LNCAP (cell line): ENCODE results near the gene STEAP2.

Source experiments
- TF ChIP-seq, protein P1 (sequence below): fragments of 450-650 bp; IDR thresholded peaks from 2 replicates; pipeline ENCODE4 v1.5.1; 2017; ENCODE audit warnings: mild to moderate bottlenecking

Gene STEAP2

DNA sequence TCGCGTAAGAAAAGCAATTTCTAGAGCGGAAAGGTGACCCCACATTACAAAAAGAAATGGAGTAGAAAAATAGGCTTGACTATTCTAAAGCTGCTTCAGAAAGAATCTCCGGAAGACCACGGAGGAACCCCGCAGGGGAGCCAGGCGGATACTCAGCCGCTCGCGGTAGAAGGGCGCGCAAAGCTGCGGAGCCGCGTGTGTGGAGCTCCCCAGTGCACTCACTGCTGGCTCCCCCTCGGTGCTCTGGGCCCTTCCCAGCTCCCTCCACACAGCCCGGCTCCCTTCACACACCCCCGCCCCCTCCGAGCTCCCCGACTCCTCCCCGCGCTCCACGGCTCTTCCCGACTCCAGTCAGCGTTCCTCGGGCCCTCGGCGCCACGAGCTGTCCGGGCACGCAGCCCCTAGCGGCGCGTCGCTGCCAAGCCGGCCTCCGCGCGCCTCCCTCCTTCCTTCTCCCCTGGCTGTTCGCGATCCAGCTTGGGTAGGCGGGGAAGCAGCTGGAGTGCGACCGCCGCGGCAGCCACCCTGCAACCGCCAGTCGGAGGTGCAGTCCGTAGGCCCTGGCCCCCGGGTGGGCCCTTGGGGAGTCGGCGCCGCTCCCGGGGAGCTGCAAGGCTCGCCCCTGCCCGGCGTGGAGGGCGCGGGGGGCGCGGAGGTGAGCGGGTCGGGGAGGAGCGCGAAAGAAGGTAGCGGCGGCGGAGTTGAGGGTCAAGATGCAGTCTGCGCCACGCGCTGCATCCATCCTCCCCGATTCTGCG is at the start of gene STEAP2:
Gene STEAP2, plus strand, starts transcription at position 350 of the 758 bp plus-strand sequence. CDS start 13,343 bp downstream, outside the sequence.
- TF ChIP-seq, protein P1, sequence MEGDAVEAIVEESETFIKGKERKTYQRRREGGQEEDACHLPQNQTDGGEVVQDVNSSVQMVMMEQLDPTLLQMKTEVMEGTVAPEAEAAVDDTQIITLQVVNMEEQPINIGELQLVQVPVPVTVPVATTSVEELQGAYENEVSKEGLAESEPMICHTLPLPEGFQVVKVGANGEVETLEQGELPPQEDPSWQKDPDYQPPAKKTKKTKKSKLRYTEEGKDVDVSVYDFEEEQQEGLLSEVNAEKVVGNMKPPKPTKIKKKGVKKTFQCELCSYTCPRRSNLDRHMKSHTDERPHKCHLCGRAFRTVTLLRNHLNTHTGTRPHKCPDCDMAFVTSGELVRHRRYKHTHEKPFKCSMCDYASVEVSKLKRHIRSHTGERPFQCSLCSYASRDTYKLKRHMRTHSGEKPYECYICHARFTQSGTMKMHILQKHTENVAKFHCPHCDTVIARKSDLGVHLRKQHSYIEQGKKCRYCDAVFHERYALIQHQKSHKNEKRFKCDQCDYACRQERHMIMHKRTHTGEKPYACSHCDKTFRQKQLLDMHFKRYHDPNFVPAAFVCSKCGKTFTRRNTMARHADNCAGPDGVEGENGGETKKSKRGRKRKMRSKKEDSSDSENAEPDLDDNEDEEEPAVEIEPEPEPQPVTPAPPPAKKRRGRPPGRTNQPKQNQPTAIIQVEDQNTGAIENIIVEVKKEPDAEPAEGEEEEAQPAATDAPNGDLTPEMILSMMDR = peak; percentile 53; the same call in 1 of the 2 replicates

DNA sequence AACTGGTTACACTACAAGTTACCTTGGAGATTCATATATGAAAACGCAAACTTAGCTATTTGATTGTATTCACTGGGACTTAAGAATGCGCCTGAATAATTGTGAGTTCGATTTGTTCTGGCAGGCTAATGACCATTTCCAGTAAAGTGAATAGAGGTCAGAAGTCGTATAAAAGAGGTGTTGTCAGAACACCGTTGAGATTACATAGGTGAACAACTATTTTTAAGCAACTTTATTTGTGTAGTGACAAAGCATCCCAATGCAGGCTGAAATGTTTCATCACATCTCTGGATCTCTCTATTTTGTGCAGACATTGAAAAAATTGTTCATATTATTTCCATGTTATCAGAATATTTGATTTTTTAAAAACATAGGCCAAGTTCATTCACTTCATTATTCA is 48.0 kb upstream of the STEAP2 start:
- TF ChIP-seq, protein P1 = no peak

DNA sequence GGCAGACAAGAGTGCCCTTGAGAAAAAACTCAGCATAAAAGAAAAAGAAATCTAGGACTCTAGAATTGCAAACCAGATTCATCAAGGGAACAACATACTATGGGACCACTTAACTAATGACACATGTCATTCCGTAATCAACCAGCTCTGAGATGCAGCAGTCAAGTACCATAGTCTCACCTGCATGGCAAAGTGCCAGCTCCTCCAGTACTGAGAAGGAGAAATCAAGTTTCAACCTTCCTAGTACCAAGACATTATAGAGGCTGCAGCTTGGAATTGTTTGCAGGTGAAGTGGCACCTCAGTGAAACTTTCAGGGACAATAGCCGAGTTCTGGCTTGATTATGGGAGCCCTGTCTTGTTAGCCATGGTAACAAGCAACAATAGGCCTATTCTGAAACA is 45.8 kb upstream of the STEAP2 start:
- TF ChIP-seq, protein P1 = no peak

DNA sequence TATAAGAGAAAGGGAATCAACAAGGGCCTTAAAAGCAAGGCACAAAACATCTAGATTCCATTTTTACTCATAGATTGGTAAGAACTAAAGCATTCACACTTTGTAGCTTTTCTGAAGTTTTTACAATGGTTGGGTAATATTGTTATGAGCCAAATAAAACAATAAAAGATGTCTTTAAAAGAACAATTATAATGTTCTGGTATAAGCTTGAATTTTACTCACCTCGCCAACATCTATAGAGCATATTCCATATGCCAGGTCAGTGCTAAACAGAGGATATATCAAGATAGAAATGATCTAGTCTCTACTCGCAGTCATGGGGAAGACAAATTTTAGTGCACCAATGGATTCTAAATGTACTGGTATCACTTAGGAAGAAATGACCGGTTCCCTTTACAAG is 45.4 kb upstream of the STEAP2 start:
- TF ChIP-seq, protein P1 = no peak

DNA sequence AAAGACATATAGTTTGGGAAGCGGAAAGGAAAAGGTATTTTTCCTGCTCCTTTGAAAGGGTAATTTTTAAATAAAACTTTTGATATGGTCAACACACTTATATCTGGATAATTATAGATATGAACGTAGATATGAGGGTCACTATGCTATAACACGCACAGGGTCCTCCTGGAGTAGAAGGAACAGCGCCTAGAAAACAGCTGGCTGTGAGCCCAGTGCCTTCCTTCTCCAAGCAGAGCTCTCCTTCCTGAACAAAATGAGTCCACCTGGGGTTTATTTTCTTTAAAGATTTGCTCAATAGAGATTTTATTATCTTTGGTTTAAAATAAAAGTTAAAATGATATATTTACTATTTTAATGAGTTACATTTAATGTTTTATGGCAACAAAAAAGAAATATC is 44.2 kb upstream of the STEAP2 start:
- TF ChIP-seq, protein P1 = no peak

DNA sequence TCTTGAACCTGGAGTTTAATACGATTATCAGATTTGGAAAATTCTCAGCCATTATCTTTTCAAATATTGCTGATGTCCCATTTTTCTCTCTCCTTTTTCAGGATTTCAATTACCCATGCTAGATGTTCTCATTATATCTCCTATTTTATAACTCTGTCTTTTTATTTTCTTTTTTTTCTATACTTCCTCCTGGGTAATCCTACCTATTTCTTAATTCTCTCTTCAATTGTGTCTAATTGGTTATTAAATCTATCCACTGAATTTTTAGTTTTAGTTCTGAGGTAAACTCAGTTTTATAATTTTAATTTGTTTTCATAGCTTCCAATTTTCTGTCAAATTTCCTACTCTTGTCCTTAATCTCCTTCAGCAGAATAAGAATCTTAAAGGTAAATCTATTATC is 41.6 kb upstream of the STEAP2 start:
- TF ChIP-seq, protein P1 = no peak

DNA sequence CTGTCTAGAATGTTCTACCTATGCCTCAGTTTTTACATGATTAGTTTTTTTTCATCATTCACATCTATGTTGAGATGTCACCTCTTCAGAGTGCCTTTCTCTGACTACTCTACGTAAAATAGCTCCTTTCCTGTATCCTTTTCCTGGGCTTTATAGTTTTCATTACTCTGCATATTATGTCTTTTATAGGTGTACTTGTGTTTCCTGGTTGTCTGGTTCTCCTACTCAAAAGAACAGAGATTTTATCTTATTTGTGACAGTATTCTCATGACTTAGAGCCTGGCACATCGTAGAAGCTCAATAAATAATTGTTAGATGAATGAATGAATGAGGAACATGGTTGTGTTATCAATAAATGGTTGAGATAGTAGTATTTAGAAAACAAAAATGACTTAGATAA is 39.4 kb upstream of the STEAP2 start:
- TF ChIP-seq, protein P1 = no peak
